NB4 (cell line): ENCODE results near the gene RAD51B.

Experiments used
- CTCF ChIP-seq: IDR thresholded peaks from one replicate; pipeline ENCODE4 v1.5.1; 2012; ENCODE audit warnings: low read depth, low read length
- MAX ChIP-seq: IDR thresholded peaks from 2 replicates; pipeline ENCODE4 v1.6.1; 2011; ENCODE audit warnings: low read depth, low read length
- POLR2A ChIP-seq: IDR thresholded peaks from 2 replicates; pipeline ENCODE4 v1.6.1; 2011; ENCODE audit warnings: mild to moderate bottlenecking; ENCODE audit not compliant: insufficient read length; ENCODE audit errors: extremely low read depth

- no peak for TF ChIP-seq CTCF
- TF ChIP-seq MAX, result no peak
- TF ChIP-seq POLR2A, result no peak
These were observed 824.5 kb downstream of the RAD51B start for GRCh38 chr14:68644101-68644500.
